ENCODE measurements around the gene CCDC18. TPM values are rescaled to one million over a fixed set of nuclear protein-coding genes. Genes with fewer than 3 reads are reported as not detected.
A peak's percentile ranks its signal among the peaks of the same experiment; 100 is the strongest.
"Not testable (repeated sequence)": the region's sequence is repeated elsewhere in the genome, so short reads cannot be mapped to it uniquely, and the experiment has no call there.

The CCDC18 gene
- total and polyA plus RNA-seq, 5 experiments from 2014 or later = 0.93 to 10.2 (median 3.8) TPM

- no peak for ATAC-seq
- POLR2A ChIA-PET = no interaction called here
- Mint-ChIP-seq H3K36me3 (peaks cover 0 to 26% (median 15%) of the 10 kb centered on the region in 3 donors), H3K27me3 (no peaks in the 10 kb centered on the region), H3K4me1 (no peaks in the 10 kb centered on the region), H3K27ac (no peak overlapping the region), H3K9me3 (no peaks in the 10 kb centered on the region), H3K4me3 (no peak overlapping the region)
- DNase-seq = no peak
Observed at GRCh38 chr1:93205892-93206566, 25.5 kb downstream of the CCDC18 start.

- Mint-ChIP-seq H3K4me3 (no peak overlapping the region), H3K4me1 (no peaks in the 10 kb centered on the region), H3K27me3 (no peaks in the 10 kb centered on the region), H3K9me3 (no peaks in the 10 kb centered on the region), H3K27ac (no peak overlapping the region), H3K36me3 (peaks cover 0 to 26% (median 15%) of the 10 kb centered on the region in 3 donors)
- DNase-seq (no peak), ATAC-seq (no peak)
- POLR2A ChIA-PET = no interaction called here
Observed at GRCh38 chr1:93206567-93206954, 26.0 kb downstream of the CCDC18 start.

- no peaks in the 10 kb centered on the region for H3K9me3 Mint-ChIP-seq
- no peaks in the 10 kb centered on the region for H3K27me3 Mint-ChIP-seq
- peaks cover 0 to 22% (median 15%) of the 10 kb centered on the region in 3 donors for H3K36me3 Mint-ChIP-seq
- ATAC-seq (no peak), DNase-seq (no peak)
- POLR2A ChIA-PET = no interaction called here
- no peak overlapping the region for H3K4me3 Mint-ChIP-seq
- H3K27ac Mint-ChIP-seq = peak overlapping the region in 1 of 10 donors; percentile 43
- no peaks in the 10 kb centered on the region for H3K4me1 Mint-ChIP-seq
Observed at GRCh38 chr1:93207211-93207610, 26.7 kb downstream of the CCDC18 start.

- ATAC-seq = no peak
- Mint-ChIP-seq H3K27me3 (no peaks in the 10 kb centered on the region), H3K36me3 (peaks cover 0 to 29% (median 3%) of the 10 kb centered on the region in 3 donors), H3K27ac (no peak overlapping the region), H3K4me1 (peaks cover 0 to 16% (median 12%) of the 10 kb centered on the region in 4 donors), H3K9me3 (no peaks in the 10 kb centered on the region), H3K4me3 (no peak overlapping the region)
- DNase-seq = no peak
- POLR2A ChIA-PET = no interaction called here
Observed at GRCh38 chr1:93215322-93215721, 34.8 kb downstream of the CCDC18 start.

GRCh38 chr1:93219443-93219842 lies 38.9 kb downstream of the CCDC18 start:
- POLR2A ChIA-PET = no interaction called here
- H3K4me1 Mint-ChIP-seq = peaks cover 0 to 20% (median 12%) of the 10 kb centered on the region in 4 donors
- H3K9me3 Mint-ChIP-seq = no peaks in the 10 kb centered on the region
- ATAC-seq = peak; percentile 45 to 65
- peaks cover 0 to 37% (median 5%) of the 10 kb centered on the region in 3 donors for H3K36me3 Mint-ChIP-seq
- H3K4me3 Mint-ChIP-seq = peak overlapping the region; percentile 30 to 81 (median 60)
- no peaks in the 10 kb centered on the region for H3K27me3 Mint-ChIP-seq
- H3K27ac Mint-ChIP-seq = peak overlapping the region in 6 of 10 donors; percentile 13 to 80 (median 64)
- peak in 3 of 10 donors; percentile 0 to 15 (median 1) for DNase-seq

GRCh38 chr1:93220716-93221115 lies 40.2 kb downstream of the CCDC18 start:
- H3K27me3 Mint-ChIP-seq, POLR2A ChIA-PET, ATAC-seq, H3K9me3 Mint-ChIP-seq, DNase-seq: not testable (repeated sequence)
- Mint-ChIP-seq H3K36me3 (peaks cover 0 to 44% (median 5%) of the 10 kb centered on the region in 3 donors), H3K4me3 (peak overlapping the region in 1 of 10 donors; percentile 33), H3K27ac (peak overlapping the region in 1 of 10 donors; percentile 33), H3K4me1 (peaks cover 0 to 20% (median 12%) of the 10 kb centered on the region in 4 donors)

- POLR2A ChIA-PET = no interaction called here
- H3K36me3 Mint-ChIP-seq = peaks cover 4 to 47% (median 9%) of the 10 kb centered on the region in 3 donors
- H3K4me3 Mint-ChIP-seq = no peak overlapping the region
- peaks cover 0 to 20% (median 12%) of the 10 kb centered on the region in 4 donors for H3K4me1 Mint-ChIP-seq
- no peak overlapping the region for H3K27ac Mint-ChIP-seq
- no peaks in the 10 kb centered on the region for H3K9me3 Mint-ChIP-seq
- DNase-seq (no peak), ATAC-seq (no peak)
- no peaks in the 10 kb centered on the region for H3K27me3 Mint-ChIP-seq
Observed at GRCh38 chr1:93221913-93222312, 41.4 kb downstream of the CCDC18 start.

GRCh38 chr1:93223023-93223675 lies 42.6 kb downstream of the CCDC18 start:
- H3K27me3 Mint-ChIP-seq = no peaks in the 10 kb centered on the region
- peaks cover 4 to 35% (median 10%) of the 10 kb centered on the region in 3 donors for H3K36me3 Mint-ChIP-seq
- DNase-seq (no peak), ATAC-seq (no peak)
- POLR2A ChIA-PET = no interaction called here
- no peak overlapping the region for H3K4me3 Mint-ChIP-seq
- no peak overlapping the region for H3K27ac Mint-ChIP-seq
- peaks cover 0 to 20% (median 12%) of the 10 kb centered on the region in 4 donors for H3K4me1 Mint-ChIP-seq
- no peaks in the 10 kb centered on the region for H3K9me3 Mint-ChIP-seq

- Mint-ChIP-seq H3K27ac (no peak overlapping the region), H3K36me3 (peaks cover 27 to 43% (median 37%) of the 10 kb centered on the region in 3 donors), H3K9me3 (peaks cover 0 to 14% (median 2%) of the 10 kb centered on the region in 9 donors), H3K4me1 (no peaks in the 10 kb centered on the region), H3K27me3 (no peaks in the 10 kb centered on the region), H3K4me3 (no peak overlapping the region)
- POLR2A ChIA-PET = no interaction called here
- DNase-seq = no peak
- no peak for ATAC-seq
Observed at GRCh38 chr1:93235261-93235660, 54.7 kb downstream of the CCDC18 start.

- Mint-ChIP-seq H3K4me3 (no peak overlapping the region), H3K27ac (no peak overlapping the region), H3K9me3 (peaks cover 0 to 8% (median 3%) of the 10 kb centered on the region in 9 donors), H3K4me1 (no peaks in the 10 kb centered on the region), H3K27me3 (no peaks in the 10 kb centered on the region), H3K36me3 (peaks cover 25 to 45% (median 42%) of the 10 kb centered on the region in 3 donors)
- POLR2A ChIA-PET = no interaction called here
- no peak for ATAC-seq
- no peak for DNase-seq
Observed at GRCh38 chr1:93237021-93237420, 56.5 kb downstream of the CCDC18 start.

- H3K4me3 Mint-ChIP-seq = no peak overlapping the region
- H3K27ac Mint-ChIP-seq = no peak overlapping the region
- no peaks in the 10 kb centered on the region for H3K4me1 Mint-ChIP-seq
- ATAC-seq = no peak
- no peak for DNase-seq
- peaks cover 3 to 18% (median 13%) of the 10 kb centered on the region in 9 donors for H3K9me3 Mint-ChIP-seq
- H3K27me3 Mint-ChIP-seq = no peaks in the 10 kb centered on the region
- peaks cover 36 to 56% (median 50%) of the 10 kb centered on the region in 3 donors for H3K36me3 Mint-ChIP-seq
- POLR2A ChIA-PET = no interaction called here
Observed at GRCh38 chr1:93238425-93238824, 57.9 kb downstream of the CCDC18 start.

GRCh38 chr1:93239863-93240262 lies 59.3 kb downstream of the CCDC18 start:
- Mint-ChIP-seq H3K27me3 (no peaks in the 10 kb centered on the region), H3K4me3 (no peak overlapping the region), H3K9me3 (peaks cover 3 to 31% (median 19%) of the 10 kb centered on the region in 9 donors), H3K27ac (peak overlapping the region in 1 of 10 donors; percentile 14), H3K4me1 (no peaks in the 10 kb centered on the region), H3K36me3 (peaks cover 44 to 60% (median 60%) of the 10 kb centered on the region in 3 donors)
- POLR2A ChIA-PET = no interaction called here
- DNase-seq (no peak), ATAC-seq (no peak)

- Mint-ChIP-seq H3K36me3 (peaks cover 37 to 59% (median 52%) of the 10 kb centered on the region in 3 donors), H3K9me3 (peaks cover 3 to 31% (median 19%) of the 10 kb centered on the region in 9 donors)
- POLR2A ChIA-PET, ATAC-seq, DNase-seq, H3K27me3 Mint-ChIP-seq, H3K4me1 Mint-ChIP-seq, H3K4me3 Mint-ChIP-seq, H3K27ac Mint-ChIP-seq: not testable (repeated sequence)
Observed at GRCh38 chr1:93243233-93243632, 62.7 kb downstream of the CCDC18 start.

Measured in naive thymus-derived CD8-positive, alpha-beta T cell (primary cell).